ENCODE results near the gene AMH. TPM values are rescaled to one million over a fixed set of nuclear protein-coding genes. Genes with fewer than 3 reads are reported as not detected.

Gene AMH
- total and polyA plus RNA-seq, 2 of the 13 experiments (the other 11 are each of a cell fraction or from before 2014, with no cell fraction given): 0.03 to 0.18 TPM

DNA sequence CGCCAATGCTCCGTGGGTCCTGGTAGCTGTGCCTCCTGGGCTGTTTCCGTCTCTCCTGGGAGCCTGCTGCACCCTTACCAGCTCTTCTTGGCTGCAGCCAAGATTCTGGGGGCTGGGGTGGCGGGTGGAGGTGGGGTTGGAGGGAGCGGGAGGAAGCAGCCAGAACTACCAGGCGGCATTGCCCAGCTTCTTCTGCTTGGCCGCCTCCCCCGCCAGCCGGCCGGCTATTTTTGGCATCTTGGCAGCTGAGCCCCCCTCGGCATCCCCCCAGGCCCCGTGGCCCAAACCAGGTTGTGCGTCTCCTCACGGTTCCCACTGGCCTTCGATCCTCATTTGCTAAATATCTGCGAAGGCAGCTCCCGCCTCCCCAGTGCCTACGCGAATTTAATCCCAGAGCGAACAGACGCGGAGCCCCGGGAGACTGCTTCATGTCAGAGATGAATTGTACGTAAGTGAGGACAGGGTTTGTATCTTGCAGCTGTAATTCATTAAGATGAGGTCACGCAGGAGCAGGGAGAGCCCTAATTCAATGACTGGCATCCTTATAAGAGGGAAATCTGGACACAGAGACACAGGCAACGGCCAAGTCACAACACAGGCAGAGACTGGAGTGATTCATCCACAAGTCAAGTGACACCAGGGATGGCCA lies 45.7 kb downstream of the AMH start:
- BruUV-seq (replicated peaks): no TSS peak
- in situ Hi-C loops (cut with HindIII; ENCODE audit: extremely low pct_ligation_motif_present, low pct_unique_long_range_greater_than_20kb): no loop called here
- peaks cover 25 to 70% of the 10 kb centered on the region in 2 experiments for H3K27me3 ChIP-seq (ENCODE audit: control insufficient read depth in 1 of 2, insufficient read depth in 2 of 2, low read length in 2 of 2)
- TF ChIP-seq ZNF282 (IDR thresholded peaks at IDR 0.05; ENCODE audit: partially characterized antibody): no peak
- TF ChIP-seq PAWR (CRISPR knock-in tag; IDR thresholded peaks at IDR 0.05; ENCODE audit: borderline replicate concordance): no peak
- TF ChIP-seq KLF13 (CRISPR knock-in tag; IDR thresholded peaks at IDR 0.05): no peak
- TF ChIP-seq ZNF530 (CRISPR knock-in tag; IDR thresholded peaks at IDR 0.05; ENCODE audit: low read depth): no peak
- TF ChIP-seq ZBTB7B (CRISPR knock-in tag; IDR thresholded peaks at IDR 0.05): no peak
- TF ChIP-seq, protein P1, sequence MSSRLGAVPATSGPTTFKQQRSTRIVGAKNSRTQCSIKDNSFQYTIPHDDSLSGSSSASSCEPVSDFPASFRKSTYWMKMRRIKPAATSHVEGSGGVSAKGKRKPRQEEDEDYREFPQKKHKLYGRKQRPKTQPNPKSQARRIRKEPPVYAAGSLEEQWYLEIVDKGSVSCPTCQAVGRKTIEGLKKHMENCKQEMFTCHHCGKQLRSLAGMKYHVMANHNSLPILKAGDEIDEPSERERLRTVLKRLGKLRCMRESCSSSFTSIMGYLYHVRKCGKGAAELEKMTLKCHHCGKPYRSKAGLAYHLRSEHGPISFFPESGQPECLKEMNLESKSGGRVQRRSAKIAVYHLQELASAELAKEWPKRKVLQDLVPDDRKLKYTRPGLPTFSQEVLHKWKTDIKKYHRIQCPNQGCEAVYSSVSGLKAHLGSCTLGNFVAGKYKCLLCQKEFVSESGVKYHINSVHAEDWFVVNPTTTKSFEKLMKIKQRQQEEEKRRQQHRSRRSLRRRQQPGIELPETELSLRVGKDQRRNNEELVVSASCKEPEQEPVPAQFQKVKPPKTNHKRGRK (CRISPR knock-in tag; IDR thresholded peaks at IDR 0.05): no peak
- TF ChIP-seq CEBPB (IDR thresholded peaks at IDR 0.05; ENCODE audit: borderline replicate concordance, low read depth, low read length): no peak
- no peak for TF ChIP-seq ATF1 (CRISPR knock-in tag; IDR thresholded peaks at IDR 0.05)
- TF ChIP-seq TCF12 (IDR thresholded peaks at IDR 0.05): no peak
- no peak for TF ChIP-seq TCF12 (CRISPR knock-in tag; IDR thresholded peaks at IDR 0.05)
- TF ChIP-seq POLR2A (IDR thresholded peaks at IDR 0.05; ENCODE audit: insufficient read depth in 1 of 2, low read depth in 2 of 2, low read length in 2 of 2): no peak
- TF ChIP-seq, protein P2, sequence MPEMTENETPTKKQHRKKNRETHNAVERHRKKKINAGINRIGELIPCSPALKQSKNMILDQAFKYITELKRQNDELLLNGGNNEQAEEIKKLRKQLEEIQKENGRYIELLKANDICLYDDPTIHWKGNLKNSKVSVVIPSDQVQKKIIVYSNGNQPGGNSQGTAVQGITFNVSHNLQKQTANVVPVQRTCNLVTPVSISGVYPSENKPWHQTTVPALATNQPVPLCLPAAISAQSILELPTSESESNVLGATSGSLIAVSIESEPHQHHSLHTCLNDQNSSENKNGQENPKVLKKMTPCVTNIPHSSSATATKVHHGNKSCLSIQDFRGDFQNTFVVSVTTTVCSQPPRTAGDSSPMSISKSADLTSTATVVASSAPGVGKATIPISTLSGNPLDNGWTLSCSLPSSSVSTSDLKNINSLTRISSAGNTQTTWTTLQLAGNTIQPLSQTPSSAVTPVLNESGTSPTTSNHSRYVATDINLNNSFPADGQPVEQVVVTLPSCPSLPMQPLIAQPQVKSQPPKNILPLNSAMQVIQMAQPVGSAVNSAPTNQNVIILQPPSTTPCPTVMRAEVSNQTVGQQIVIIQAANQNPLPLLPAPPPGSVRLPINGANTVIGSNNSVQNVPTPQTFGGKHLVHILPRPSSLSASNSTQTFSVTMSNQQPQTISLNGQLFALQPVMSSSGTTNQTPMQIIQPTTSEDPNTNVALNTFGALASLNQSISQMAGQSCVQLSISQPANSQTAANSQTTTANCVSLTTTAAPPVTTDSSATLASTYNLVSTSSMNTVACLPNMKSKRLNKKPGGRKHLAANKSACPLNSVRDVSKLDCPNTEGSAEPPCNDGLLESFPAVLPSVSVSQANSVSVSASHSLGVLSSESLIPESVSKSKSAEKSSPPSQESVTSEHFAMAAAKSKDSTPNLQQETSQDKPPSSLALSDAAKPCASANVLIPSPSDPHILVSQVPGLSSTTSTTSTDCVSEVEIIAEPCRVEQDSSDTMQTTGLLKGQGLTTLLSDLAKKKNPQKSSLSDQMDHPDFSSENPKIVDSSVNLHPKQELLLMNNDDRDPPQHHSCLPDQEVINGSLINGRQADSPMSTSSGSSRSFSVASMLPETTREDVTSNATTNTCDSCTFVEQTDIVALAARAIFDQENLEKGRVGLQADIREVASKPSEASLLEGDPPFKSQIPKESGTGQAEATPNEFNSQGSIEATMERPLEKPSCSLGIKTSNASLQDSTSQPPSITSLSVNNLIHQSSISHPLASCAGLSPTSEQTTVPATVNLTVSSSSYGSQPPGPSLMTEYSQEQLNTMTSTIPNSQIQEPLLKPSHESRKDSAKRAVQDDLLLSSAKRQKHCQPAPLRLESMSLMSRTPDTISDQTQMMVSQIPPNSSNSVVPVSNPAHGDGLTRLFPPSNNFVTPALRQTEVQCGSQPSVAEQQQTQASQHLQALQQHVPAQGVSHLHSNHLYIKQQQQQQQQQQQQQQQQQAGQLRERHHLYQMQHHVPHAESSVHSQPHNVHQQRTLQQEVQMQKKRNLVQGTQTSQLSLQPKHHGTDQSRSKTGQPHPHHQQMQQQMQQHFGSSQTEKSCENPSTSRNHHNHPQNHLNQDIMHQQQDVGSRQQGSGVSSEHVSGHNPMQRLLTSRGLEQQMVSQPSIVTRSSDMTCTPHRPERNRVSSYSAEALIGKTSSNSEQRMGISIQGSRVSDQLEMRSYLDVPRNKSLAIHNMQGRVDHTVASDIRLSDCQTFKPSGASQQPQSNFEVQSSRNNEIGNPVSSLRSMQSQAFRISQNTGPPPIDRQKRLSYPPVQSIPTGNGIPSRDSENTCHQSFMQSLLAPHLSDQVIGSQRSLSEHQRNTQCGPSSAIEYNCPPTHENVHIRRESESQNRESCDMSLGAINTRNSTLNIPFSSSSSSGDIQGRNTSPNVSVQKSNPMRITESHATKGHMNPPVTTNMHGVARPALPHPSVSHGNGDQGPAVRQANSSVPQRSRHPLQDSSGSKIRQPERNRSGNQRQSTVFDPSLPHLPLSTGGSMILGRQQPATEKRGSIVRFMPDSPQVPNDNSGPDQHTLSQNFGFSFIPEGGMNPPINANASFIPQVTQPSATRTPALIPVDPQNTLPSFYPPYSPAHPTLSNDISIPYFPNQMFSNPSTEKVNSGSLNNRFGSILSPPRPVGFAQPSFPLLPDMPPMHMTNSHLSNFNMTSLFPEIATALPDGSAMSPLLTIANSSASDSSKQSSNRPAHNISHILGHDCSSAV (CRISPR knock-in tag; IDR thresholded peaks at IDR 0.05; ENCODE audit: borderline replicate concordance): no peak
- no peak for TF ChIP-seq POGK (CRISPR knock-in tag; conservative IDR thresholded peaks at IDR 0.05)
- no peak for TF ChIP-seq ZNF292 (CRISPR knock-in tag; IDR thresholded peaks at IDR 0.05; ENCODE audit: borderline replicate concordance, low read depth)

More for the DNA sequence above, 45.7 kb downstream of the AMH start:
- H3K27ac ChIP-seq (ENCODE audit: extremely low read length, insufficient read depth, low read length): no peak overlapping the region
- H4K20me1 ChIP-seq (ENCODE audit: insufficient read depth, low read length): no peaks in the 10 kb centered on the region
- H3K36me3 ChIP-seq (replicated peaks in 1 of 2; ENCODE audit: control insufficient read depth in 1 of 2, insufficient read depth in 2 of 2, low read length in 2 of 2): no peaks in the 10 kb centered on the region
- intact Hi-C loops (cut with micrococcal nuclease; ENCODE audit: unreplicated experiment): no loop called here
- ChIA-PET POLR2A (interaction anchor here (0.5 to 0.7 kb wide), 2 partner anchors 99 to 359 kb away, joined by 3 read pairs; no protein-coding TSS in a partner anchor), CTCF (ENCODE audit: low intra/inter-chr PET ratio, low total read pairs) (no interaction called here)
- ATAC-seq (no peak), DNase-seq (ENCODE audit: low spot score) (no peak), FAIRE-seq (no peak)
- H2AFZ ChIP-seq (ENCODE audit: low read length): no peak overlapping the region
- 57% methylated on average over 25 of the region's 26 CpGs for WGBS (ENCODE audit: low lambda C conversion rate)
- no peaks in the 10 kb centered on the region for H3K79me2 ChIP-seq (ENCODE audit: insufficient read depth, low read length)
- no peaks in the 10 kb centered on the region for H3K9me3 ChIP-seq (ENCODE audit: low read length)
- peaks cover 19% of the 10 kb centered on the region for H3K4me1 ChIP-seq (ENCODE audit: insufficient read depth, low read length)
- no peak overlapping the region for H3K4me3 ChIP-seq (replicated peaks in 1 of 3; ENCODE audit: insufficient read depth in 1 of 3, low read depth in 2 of 3, low read length in 3 of 3)
- no peak overlapping the region for H3K4me2 ChIP-seq (ENCODE audit: low read depth, low read length)
- no peak overlapping the region for H3K9ac ChIP-seq (ENCODE audit: insufficient read depth, low read depth, low read length)

Data from HepG2 (cell line).